ENCODE measurements around the gene TRAPPC10. TPM values are rescaled to one million over a fixed set of nuclear protein-coding genes. Genes with fewer than 3 reads are reported as not detected.

TRAPPC10 gene
- total and polyA plus RNA-seq, 10 of the 15 experiments (the other 5 are each of a cell fraction or from before 2014, with no cell fraction given): 1.1 to 39.6 (median 28.2) TPM

DNA sequence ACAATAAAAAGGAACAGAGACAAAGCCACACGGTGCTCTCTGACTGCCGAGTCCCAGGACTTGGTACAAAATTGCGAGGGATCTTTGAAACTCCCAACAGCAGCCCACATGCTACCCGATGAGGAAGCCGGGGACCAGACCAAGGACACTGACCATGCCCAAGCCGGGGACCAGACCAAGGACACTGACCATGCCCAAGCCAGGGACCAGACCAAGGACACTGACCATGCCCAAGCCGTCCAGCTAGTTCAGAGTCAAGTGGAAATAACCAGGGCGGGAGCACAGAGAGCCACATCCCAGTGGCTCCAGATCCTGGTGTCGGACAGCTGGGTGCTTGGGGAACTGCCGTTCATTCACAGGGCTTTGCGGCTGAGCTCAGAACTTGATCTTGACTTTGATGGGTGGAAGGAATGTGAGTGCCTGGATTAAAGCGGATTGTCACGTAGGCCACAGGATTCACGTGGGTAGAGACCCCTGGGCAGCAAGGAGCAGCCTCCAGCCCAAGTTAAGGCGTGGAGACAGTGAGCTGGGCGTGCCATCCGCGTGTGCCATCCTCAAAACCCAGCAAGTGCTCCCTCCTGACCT is 16.5 kb upstream of the TRAPPC10 start:
- in situ Hi-C loops (cut with MboI): no loop called here
- Histone ChIP-seq H3K27ac (ENCODE audit: control insufficient read depth, insufficient read depth) (no peak overlapping the region), H3K79me2 (ENCODE audit: control insufficient read depth, insufficient read depth, low read length) (no peaks in the 10 kb centered on the region), H4K20me1 (ENCODE audit: control insufficient read depth, insufficient read depth) (peaks cover 2% of the 10 kb centered on the region; the same call in 1 of the 2 replicates), H2AFZ (ENCODE audit: control insufficient read depth, low read depth, low read length) (no peak overlapping the region), H3K27me3 (replicated peaks in 1 of 2; ENCODE audit: control insufficient read depth in 2 of 2, insufficient read depth in 2 of 2, low read length in 1 of 2) (peaks cover 0 to 3% of the 10 kb centered on the region in 2 experiments; a peak in 1 of 4 replicates), H3K36me3 (ENCODE audit: control insufficient read depth in 2 of 2, insufficient read depth in 2 of 2, low read length in 1 of 2) (no peaks in the 10 kb centered on the region), H3K4me2 (ENCODE audit: control insufficient read depth, insufficient read depth) (no peak overlapping the region), H3K4me3 (no peak overlapping the region), H3K9ac (ENCODE audit: control insufficient read depth, insufficient read depth, low read length) (no peak overlapping the region), H3K9me3 (replicated peaks; ENCODE audit: control insufficient read depth, insufficient read depth, low read length) (no peaks in the 10 kb centered on the region; the same call in 2 of the 3 replicates), H3K4me1 (ENCODE audit: control insufficient read depth, insufficient read depth, low read length) (no peaks in the 10 kb centered on the region)
- BruUV-seq (replicated peaks): no TSS peak
- DNase-seq (ENCODE audit: low read depth, low spot score) (no peak), ATAC-seq (no peak), FAIRE-seq (no peak)
- ChIA-PET RAD21 (ENCODE audit: unreplicated experiment) (no interaction called here), SMC1A (ENCODE audit: uncharacterized antibody, unreplicated experiment) (no interaction called here), CTCF (no interaction called here), POLR2A (no interaction called here)
- TF ChIP-seq POLR2AphosphoS2 (IDR thresholded peaks at IDR 0.05; ENCODE audit: low read depth, low read length) (no peak), NR2C2 (IDR thresholded peaks at IDR 0.05; ENCODE audit: borderline replicate concordance, control insufficient read depth, insufficient read length, low read depth) (no peak), ZNF24 (IDR thresholded peaks at IDR 0.05) (no peak), ZNF217 (IDR thresholded peaks at IDR 0.05) (no peak), SRF (IDR thresholded peaks at IDR 0.05; ENCODE audit: low read depth in 2 of 2, low read length in 2 of 2) (no peak), USF1 (IDR thresholded peaks at IDR 0.05; ENCODE audit: borderline replicate concordance, extremely low read length, insufficient read depth, low read depth, low read length) (no peak), ZBTB11 (CRISPR knock-in tag; IDR thresholded peaks at IDR 0.05) (no peak), ATF2 (IDR thresholded peaks at IDR 0.05; ENCODE audit: low read length) (no peak), ZNF274 (IDR thresholded peaks at IDR 0.05; ENCODE audit: insufficient read depth, insufficient read length) (no peak), TBL1XR1 (IDR thresholded peaks at IDR 0.05; ENCODE audit: low read depth, low read length) (no peak), TCF12 (IDR thresholded peaks at IDR 0.05; ENCODE audit: low read depth, low read length) (no peak), ZSCAN29 (IDR thresholded peaks at IDR 0.05) (no peak)
- TF ChIP-seq, protein P1, sequence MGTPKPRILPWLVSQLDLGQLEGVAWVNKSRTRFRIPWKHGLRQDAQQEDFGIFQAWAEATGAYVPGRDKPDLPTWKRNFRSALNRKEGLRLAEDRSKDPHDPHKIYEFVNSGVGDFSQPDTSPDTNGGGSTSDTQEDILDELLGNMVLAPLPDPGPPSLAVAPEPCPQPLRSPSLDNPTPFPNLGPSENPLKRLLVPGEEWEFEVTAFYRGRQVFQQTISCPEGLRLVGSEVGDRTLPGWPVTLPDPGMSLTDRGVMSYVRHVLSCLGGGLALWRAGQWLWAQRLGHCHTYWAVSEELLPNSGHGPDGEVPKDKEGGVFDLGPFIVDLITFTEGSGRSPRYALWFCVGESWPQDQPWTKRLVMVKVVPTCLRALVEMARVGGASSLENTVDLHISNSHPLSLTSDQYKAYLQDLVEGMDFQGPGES (IDR thresholded peaks at IDR 0.05): no peak
- 54% methylated on average over 18 of the region's 18 CpGs for WGBS (ENCODE audit: insufficient coverage, insufficient replicate concordance, low lambda C conversion rate, missing lambda C conversion rate)
- intact Hi-C loops (cut with micrococcal nuclease; ENCODE audit: unreplicated experiment): no loop called here

Data from GM12878 (cell line).